ENCODE data around the gene HCN2. TPM values are rescaled to one million over a fixed set of nuclear protein-coding genes. Genes with fewer than 3 reads are reported as not detected.
"Not testable (repeated sequence)": the region's sequence is repeated elsewhere in the genome, so short reads cannot be mapped to it uniquely, and the experiment has no call there.

HCN2 gene
- total RNA-seq, 1 experiment from 2014 or later: 4.6 TPM

DNA sequence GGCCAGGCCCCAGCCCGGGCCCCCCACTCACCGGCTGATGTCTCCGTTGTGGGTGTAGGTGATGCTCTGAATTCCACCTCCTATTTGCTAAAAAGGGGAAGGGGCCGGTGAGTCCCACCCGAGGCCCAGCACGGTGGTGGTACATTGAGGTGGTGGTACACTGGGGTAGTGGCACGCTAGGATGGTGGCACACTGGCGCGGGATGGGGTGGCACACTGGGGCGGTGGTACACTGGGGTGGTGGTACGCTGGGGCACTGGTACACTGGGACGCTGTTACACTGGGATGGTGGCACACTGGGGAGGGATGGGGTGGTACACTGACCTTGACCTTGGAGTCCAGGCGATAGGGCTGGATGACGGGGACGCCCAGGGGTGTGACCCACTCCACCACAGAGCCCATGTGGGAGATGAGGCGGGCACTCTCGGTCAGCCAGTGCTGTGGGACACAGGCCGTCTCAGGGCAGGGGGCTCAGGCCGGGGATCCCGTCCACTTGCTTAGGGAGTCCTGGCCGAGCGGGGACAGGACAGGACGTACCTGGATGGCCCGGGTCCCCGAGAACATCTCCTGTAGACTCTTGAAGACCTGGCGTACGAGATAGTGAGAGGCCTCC lies 29.1 kb downstream of the HCN2 start:
- no peak for DNase-seq (ENCODE audit: low spot score)

DNA sequence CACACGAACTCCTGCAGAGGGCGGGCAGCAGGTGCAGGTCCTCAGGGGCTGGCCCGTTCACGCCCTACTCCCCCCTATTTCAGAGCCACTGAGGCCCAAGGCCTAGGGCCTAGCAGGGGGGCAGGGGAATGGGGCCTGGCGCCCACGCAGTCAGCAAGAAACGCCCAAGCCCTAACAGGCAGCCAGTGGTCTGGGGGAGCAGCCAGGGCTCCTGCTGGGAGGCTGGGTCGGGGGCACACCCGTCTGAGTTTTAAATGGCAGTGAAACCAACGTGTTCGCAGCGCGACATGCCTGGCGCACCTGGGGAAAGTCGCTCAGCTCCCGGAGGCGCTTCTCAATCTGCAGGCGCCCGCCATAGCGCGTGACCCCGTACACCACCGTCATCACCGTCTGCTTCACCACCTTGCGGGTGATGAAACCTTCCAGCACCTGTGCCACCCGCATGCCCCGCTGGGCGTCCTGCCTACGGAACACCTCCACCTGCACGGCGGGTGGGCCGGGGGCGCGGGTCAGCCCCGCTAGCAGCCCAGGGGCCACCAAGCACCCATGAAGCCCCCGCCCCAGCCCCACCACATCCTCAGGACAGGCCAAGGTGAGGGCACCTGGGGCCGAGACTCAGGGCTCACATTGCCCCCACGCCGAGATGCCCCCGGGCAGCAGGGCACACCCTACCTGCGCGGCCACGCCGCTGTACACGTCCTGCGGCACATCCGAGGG lies 29.8 kb downstream of the HCN2 start:
- DNase-seq (ENCODE audit: low spot score): no peak

DNA sequence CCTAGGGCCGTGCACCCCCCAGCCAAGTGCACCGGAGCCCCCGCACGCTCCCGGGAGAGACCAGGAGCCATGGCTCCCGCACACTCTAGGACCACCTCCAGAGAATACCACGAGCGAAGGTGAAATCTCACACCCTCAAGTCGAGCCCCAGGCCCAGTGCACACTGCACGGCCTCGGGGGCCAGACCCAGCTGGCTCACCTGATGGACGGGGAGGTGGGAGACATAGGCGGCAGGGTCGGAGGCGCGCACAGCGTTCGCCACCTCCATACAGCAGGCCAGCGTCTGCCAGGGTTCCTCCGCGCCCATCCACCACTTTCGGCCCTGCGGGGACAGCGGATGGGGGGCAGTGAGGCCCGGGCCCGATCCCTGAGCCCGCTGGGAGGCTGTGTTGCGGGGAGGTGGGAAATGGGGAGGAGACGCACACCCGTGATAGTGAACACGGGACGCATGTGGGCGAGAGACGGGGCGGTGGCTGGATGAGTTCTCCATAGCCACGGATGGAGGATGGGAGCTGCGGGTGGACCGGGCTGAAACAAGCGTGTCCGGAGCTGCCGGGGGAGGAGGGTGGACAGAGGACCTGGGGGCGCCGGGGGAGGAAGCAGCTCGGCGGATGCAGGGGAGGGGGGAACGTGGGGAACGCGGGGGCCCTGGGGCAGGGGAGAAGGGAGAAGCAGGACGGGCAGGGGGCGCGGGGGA lies 30.6 kb downstream of the HCN2 start:
- DNase-seq (ENCODE audit: low spot score): no peak

- not testable (repeated sequence) for DNase-seq (ENCODE audit: low spot score)
Measured at GRCh38 chr19:621191-621590, 31.5 kb downstream of the HCN2 start.

DNA sequence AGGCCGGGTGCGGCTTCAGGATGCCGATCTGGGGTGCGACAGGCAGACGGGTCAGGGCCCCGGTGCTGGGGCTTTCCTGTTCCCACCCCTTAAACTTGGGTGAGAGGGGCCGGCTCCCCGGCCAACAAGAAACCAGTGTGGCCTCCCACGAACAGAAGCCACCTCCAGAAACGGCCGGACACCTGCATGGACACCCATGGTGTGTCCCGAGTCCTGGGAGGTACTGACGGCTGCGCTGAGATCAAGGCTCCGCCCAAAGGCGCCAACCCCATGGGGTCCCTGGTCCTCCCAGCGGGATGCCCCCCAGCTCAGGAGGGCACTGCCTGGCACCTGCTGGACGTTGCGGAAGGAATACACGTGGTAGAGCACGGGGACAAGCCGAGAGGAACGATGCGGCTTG lies 32.1 kb downstream of the HCN2 start:
- no peak for DNase-seq (ENCODE audit: low spot score)

- no peak for DNase-seq (ENCODE audit: low spot score)
Measured at GRCh38 chr19:622666-623065, 33.0 kb downstream of the HCN2 start.

GRCh38 chr19:623175-623916 lies 33.7 kb downstream of the HCN2 start:
- DNase-seq (ENCODE audit: low spot score): no peak

DNA sequence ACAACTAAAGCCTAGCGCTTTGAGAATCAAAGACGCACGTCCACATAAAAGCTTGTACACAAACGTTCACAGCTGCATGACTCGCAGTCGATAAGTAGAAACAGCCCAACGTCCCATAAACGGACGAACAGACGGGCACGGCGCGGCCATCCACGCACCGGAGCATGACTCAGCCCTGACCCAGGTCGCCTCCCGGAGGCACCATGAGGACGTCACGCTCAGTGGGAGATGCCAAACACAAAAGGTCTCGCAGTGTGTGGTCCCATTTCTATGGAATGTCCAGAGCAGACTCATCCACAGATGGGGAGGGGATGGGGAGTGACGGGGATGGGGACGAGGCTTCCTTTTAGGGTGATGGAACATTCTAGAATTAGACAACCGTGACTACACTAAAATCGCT lies 34.3 kb downstream of the HCN2 start:
- DNase-seq (ENCODE audit: low spot score): peak; percentile 90

- no peak for DNase-seq (ENCODE audit: low spot score)
Measured at GRCh38 chr19:624433-625109, 34.9 kb downstream of the HCN2 start.

GRCh38 chr19:625257-625656 lies 35.6 kb downstream of the HCN2 start:
- DNase-seq (ENCODE audit: low spot score): no peak

- not testable (repeated sequence) for DNase-seq (ENCODE audit: low spot score)
Measured at GRCh38 chr19:626566-626965, 36.9 kb downstream of the HCN2 start.

GRCh38 chr19:628168-628567 lies 38.5 kb downstream of the HCN2 start:
- DNase-seq (ENCODE audit: low spot score): no peak

DNA sequence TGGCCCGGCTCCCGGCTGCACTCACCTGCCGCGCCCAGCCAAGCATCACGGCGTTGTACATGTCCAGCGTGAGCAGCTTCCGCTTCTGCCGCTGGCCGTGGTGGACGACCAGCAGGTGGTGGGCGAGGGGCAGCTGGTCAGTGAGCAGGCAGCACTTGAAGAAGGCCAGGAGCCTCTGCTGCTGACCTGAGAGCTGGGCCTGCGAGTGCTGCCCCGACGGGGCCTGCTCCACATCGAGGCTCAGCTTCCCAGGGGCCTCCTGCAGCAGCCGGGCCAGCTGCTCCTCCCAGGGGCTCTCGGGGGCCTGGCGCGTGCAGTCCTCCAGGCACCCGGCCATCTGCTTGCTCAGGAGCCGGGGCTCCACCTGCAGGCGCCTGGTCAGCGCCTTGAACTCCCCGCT lies 39.8 kb downstream of the HCN2 start:
- not testable (repeated sequence) for DNase-seq (ENCODE audit: low spot score)

- no peak for DNase-seq (ENCODE audit: low spot score)
Measured at GRCh38 chr19:629961-630714, 40.5 kb downstream of the HCN2 start.

- DNase-seq (ENCODE audit: low spot score): peak; percentile 36
Measured at GRCh38 chr19:632579-633067, 42.9 kb downstream of the HCN2 start.

DNA sequence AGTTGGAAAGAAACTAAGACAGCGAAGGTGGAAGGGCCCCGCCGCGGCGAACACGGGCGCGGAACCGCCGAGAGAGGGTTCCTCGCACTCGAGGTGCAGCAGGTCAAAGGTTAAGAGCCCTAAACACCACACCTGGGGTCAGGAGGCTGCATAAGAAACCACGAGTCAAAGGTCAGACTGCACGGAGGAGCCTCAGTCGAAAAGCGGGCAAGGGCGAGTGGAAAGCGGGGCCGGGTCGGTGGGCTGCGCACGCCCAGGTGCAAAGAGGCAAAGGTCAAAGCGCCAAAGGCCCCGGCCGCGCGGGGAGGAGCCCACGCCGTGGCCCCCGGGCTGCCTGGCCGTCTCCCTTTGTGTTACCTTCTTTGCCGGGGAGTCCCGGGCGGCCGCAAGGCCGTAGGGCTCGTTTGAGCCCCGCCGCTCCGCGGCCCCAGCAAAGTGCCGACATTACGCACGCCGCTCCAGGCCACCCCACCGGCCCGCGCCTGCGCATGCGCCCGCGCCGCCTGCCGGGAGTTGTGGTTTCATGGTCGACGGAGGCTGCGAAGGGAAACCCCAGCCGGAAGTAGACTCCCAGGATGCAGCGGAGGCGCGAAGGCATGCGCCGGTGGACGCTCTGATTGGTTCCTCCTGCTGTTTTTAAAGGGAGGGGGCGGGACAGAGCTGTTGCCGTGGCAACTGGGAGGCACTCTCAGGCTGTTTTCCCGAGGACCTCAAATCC lies 43.5 kb downstream of the HCN2 start, which contains the start of gene POLRMT:
POLRMT (minus strand) TSS at position 470 of the 718 bp plus-strand sequence; CDS start at position 445, 25 bp downstream.
- peak; percentile 98 for DNase-seq (ENCODE audit: low spot score)

GRCh38 chr19:633786-634639 lies 44.3 kb downstream of the HCN2 start:
- no peak for DNase-seq (ENCODE audit: low spot score)

DNA sequence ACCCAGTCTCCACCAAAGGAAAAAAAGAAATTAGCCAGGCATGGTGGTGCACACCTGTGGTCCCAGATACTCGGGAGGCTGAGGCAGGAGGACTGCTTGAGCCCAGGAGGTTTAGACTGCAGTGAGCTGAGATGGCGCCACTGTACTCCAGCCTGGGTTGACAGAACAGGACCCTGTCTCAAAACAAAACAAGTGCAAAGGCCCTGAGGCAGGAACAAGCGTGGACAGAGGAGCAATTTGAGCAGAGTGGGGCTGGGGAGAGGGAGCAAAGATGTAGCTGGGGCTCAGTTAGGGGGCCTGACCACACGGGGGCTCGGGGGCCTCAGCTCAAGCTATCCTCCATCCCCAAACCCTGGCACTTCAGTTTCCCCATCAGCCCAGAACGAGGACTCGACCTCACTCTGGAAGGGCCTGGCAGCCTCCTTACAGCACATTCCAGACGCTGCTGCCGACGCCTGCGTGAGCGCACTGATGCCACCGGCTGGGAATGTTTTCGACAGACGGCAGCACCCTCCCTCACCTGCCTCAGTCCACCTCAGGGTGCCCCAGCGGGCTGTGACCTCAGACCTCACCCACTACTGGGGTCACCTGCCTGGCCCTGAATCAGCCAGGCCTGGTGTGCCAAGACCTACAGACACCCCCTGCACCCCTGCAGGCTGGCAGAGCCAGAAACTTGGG lies 45.4 kb downstream of the HCN2 start:
- DNase-seq (ENCODE audit: low spot score): no peak

GRCh38 chr19:638906-639252 lies 49.2 kb downstream of the HCN2 start:
- no peak for DNase-seq (ENCODE audit: low spot score)
